H1 (cell line): ENCODE measurements around the gene G3BP1. TPM values are rescaled to one million over a fixed set of nuclear protein-coding genes. Genes with fewer than 3 reads are reported as not detected.

Source experiments
- CTCF ChIA-PET: fragments of 300-600 bp; sonication (Branson Sonifier 250); formaldehyde crosslinking; loops from one replicate; lab custom pipeline; 2021; ENCODE audit not compliant: partially characterized antibody; lab: Charles Lee
- POLR2A ChIA-PET: fragments of 300-600 bp; sonication (Branson Sonifier 250); formaldehyde crosslinking; loops from one replicate; lab custom pipeline; 2021; ENCODE audit warnings: inconsistent platforms; ENCODE audit not compliant: partially characterized antibody; lab: Charles Lee
- DNase-seq, 2 experiments: peaks; one replicate each; pipeline versions ENCODE4 v3.0.0 to v3.0.0-alpha.2; 2010 to 2022; ENCODE audit warnings: low spot score in 2 of 2, low read depth in 1 of 2, mixed read lengths in 1 of 2
- FAIRE-seq: peaks from 2 replicates; lab custom pipeline; 2011; peaks lifted over from hg19 to GRCh38; lab: Jason Lieb, UNC
- H2AFZ ChIP-seq: 2 replicates; pipeline ENCODE4 v1.8.1; 2012; ENCODE audit warnings: low read length, inconsistent platforms
- H2AK5ac ChIP-seq: 2 replicates; pipeline ENCODE4 v1.6.1; 2013; ENCODE audit warnings: low read depth, low read length
- H2BK120ac ChIP-seq: replicated peaks from 2 replicates; pipeline ENCODE3; 2013; ENCODE audit warnings: low read depth, low read length, inconsistent platforms
- H2BK12ac ChIP-seq: 2 replicates; pipeline ENCODE4 v1.6.1; 2013; ENCODE audit warnings: low read depth, low read length
- H2BK15ac ChIP-seq: 2 replicates; pipeline ENCODE4 v1.6.1; 2013; ENCODE audit warnings: low read length
- H2BK20ac ChIP-seq: 2 replicates; pipeline ENCODE4 v1.6.1; 2013; ENCODE audit warnings: low read length
- H2BK5ac ChIP-seq: 2 replicates; pipeline ENCODE4 v1.6.1; 2013; ENCODE audit warnings: low read depth, low read length
- H3K14ac ChIP-seq: 2 replicates; pipeline ENCODE4 v1.6.1; 2013; ENCODE audit warnings: inconsistent platforms; ENCODE audit not compliant: insufficient read length
- H3K18ac ChIP-seq: 2 replicates; pipeline ENCODE4 v1.6.1; 2013; ENCODE audit warnings: low read length; ENCODE audit errors: extremely low read depth
- H3K23ac ChIP-seq: 2 replicates; pipeline ENCODE4 v1.6.1; 2013; ENCODE audit warnings: inconsistent platforms; ENCODE audit not compliant: insufficient read length
- H3K23me2 ChIP-seq: 2 replicates; pipeline ENCODE4 v1.6.1; 2013; ENCODE audit warnings: low read depth, low read length
- H3K27ac ChIP-seq: 2 replicates; pipeline ENCODE4 v1.6.1; 2011; ENCODE audit warnings: low read depth, low read length, inconsistent platforms
- H3K27me3 ChIP-seq, 4 experiments: replicated peaks in 1 of 4; 1 replicate in 1 of 4; 2 replicates in 3 of 4; pipeline versions ENCODE4 v1.6.1 to v1.8.1; 2011 to 2013; ENCODE audit warnings: low read length in 3 of 4, mild to moderate bottlenecking in 3 of 4, inconsistent platforms in 2 of 4, mixed read lengths in 2 of 4, moderate library complexity in 1 of 4; ENCODE audit not compliant: control insufficient read depth in 3 of 4, insufficient read depth in 3 of 4; ENCODE audit errors: extremely low read depth in 1 of 4
- H3K36me3 ChIP-seq, 4 experiments: 2 replicates each; pipeline versions ENCODE4 v1.6.1 to v1.8.1; 2011 to 2013; ENCODE audit warnings: mild to moderate bottlenecking in 4 of 4, low read length in 3 of 4, moderate library complexity in 2 of 4, control low read depth in 1 of 4, inconsistent platforms in 1 of 4; ENCODE audit not compliant: insufficient read depth in 4 of 4, control insufficient read depth in 2 of 4
- H3K4ac ChIP-seq: replicated peaks from 2 replicates; pipeline ENCODE3; 2013; ENCODE audit warnings: low read length, low read depth, mixed read lengths, inconsistent platforms; ENCODE audit not compliant: insufficient read length
- H3K4me1 ChIP-seq, 4 experiments: replicated peaks in 1 of 4; 1 replicate in 1 of 4; 2 replicates in 3 of 4; pipeline versions ENCODE4 v1.6.1 to v1.8.1; 2011 to 2013; ENCODE audit warnings: low read length in 3 of 4, inconsistent platforms in 2 of 4, mixed read lengths in 1 of 4; ENCODE audit not compliant: insufficient read depth in 4 of 4, control insufficient read depth in 3 of 4
- H3K4me2 ChIP-seq, 2 experiments: 2 replicates each; pipeline versions ENCODE4 v1.6.1 to v1.8.1; 2011 to 2013; ENCODE audit warnings: low read depth in 2 of 2, low read length in 2 of 2, control low read depth in 1 of 2, inconsistent platforms in 1 of 2, mild to moderate bottlenecking in 1 of 2; ENCODE audit not compliant: insufficient read depth in 1 of 2
- H3K4me3 ChIP-seq, 4 experiments: fragments of 200-600, 300-600 bp in 1 of 4; sonication (generic), shearing (Covaris generic), sonication (Bioruptor Twin) in 1 of 4; 2 replicates each; pipeline versions ENCODE4 v1.5.1 to v1.8.1; 2011 to 2016; ENCODE audit warnings: low read length in 4 of 4, low read depth in 3 of 4, control low read depth in 2 of 4, inconsistent platforms in 2 of 4, mild to moderate bottlenecking in 2 of 4, mixed read lengths in 1 of 4, moderate library complexity in 1 of 4; ENCODE audit not compliant: insufficient read depth in 2 of 4; ENCODE audit errors: extremely low read depth in 1 of 4
- H3K56ac ChIP-seq: replicated peaks from 2 replicates; pipeline ENCODE3; 2013; ENCODE audit warnings: low read depth, mild to moderate bottlenecking, mixed read lengths, low read length, inconsistent platforms; ENCODE audit not compliant: insufficient read length
- H3K79me1 ChIP-seq: 2 replicates; pipeline ENCODE4 v1.6.1; 2013; ENCODE audit warnings: low read depth, low read length, control low read depth
- H3K79me2 ChIP-seq, 2 experiments: 2 replicates each; pipeline versions ENCODE4 v1.6.1 to v1.8.1; 2012 to 2013; ENCODE audit warnings: low read length in 2 of 2, mild to moderate bottlenecking in 2 of 2, inconsistent platforms in 1 of 2; ENCODE audit not compliant: insufficient read depth in 2 of 2, control insufficient read depth in 1 of 2
- H3K9ac ChIP-seq, 4 experiments: replicated peaks in 1 of 4; 1 replicate in 1 of 4; 2 replicates in 3 of 4; pipeline versions ENCODE4 v1.6.1 to v1.8.1; 2011 to 2013; ENCODE audit warnings: low read depth in 3 of 4, low read length in 3 of 4, control low read depth in 2 of 4, mild to moderate bottlenecking in 2 of 4, moderate library complexity in 2 of 4, inconsistent platforms in 1 of 4; ENCODE audit errors: extremely low read depth in 1 of 4
- H3K9me3 ChIP-seq, 2 experiments: 2 replicates each; pipeline versions ENCODE4 v1.6.1 to v1.8.1; 2012 to 2013; ENCODE audit warnings: mild to moderate bottlenecking in 2 of 2, moderate library complexity in 2 of 2, control low read depth in 1 of 2, inconsistent platforms in 1 of 2, low read depth in 1 of 2, low read length in 1 of 2, mixed read lengths in 1 of 2; ENCODE audit not compliant: insufficient read depth in 2 of 2
- H4K20me1 ChIP-seq, 2 experiments: replicated peaks in 1 of 2; 2 replicates each; pipeline versions ENCODE3 to v1.8.1; 2011 to 2013; ENCODE audit warnings: inconsistent platforms in 2 of 2, low read length in 2 of 2, mild to moderate bottlenecking in 1 of 2; ENCODE audit not compliant: insufficient read depth in 2 of 2, control insufficient read depth in 1 of 2
- H4K5ac ChIP-seq: 2 replicates; pipeline ENCODE4 v1.6.1; 2013; ENCODE audit warnings: low read length, low read depth, mixed read lengths, inconsistent platforms; ENCODE audit not compliant: insufficient read length
- H4K8ac ChIP-seq: 2 replicates; pipeline ENCODE4 v1.8.0; 2013; ENCODE audit warnings: mild to moderate bottlenecking, moderate library complexity, low read length, inconsistent platforms; ENCODE audit not compliant: insufficient read depth; ENCODE audit errors: extremely low read depth
- H4K91ac ChIP-seq: replicated peaks from 2 replicates; pipeline ENCODE3; 2013; ENCODE audit warnings: low read length, mixed read lengths, inconsistent platforms; ENCODE audit not compliant: insufficient read length
- KDM4A ChIP-seq: IDR thresholded peaks from one replicate; pipeline ENCODE4 v1.7.1; 2012; ENCODE audit warnings: low read depth, mild to moderate bottlenecking, moderate library complexity, low read length, inconsistent platforms; ENCODE audit not compliant: severe bottlenecking
- SIRT6 ChIP-seq: IDR thresholded peaks from one replicate; pipeline ENCODE4 v1.7.1; 2012; ENCODE audit warnings: low read length, inconsistent platforms
- WGBS, 2 experiments: shearing (Covaris generic) in 1 of 2; methylation state at CpG; one replicate each; pipeline versions ENCODE4 v1.1.6 to v1.1.7; 2013 to 2015; ENCODE audit warnings: low lambda C conversion rate in 2 of 2, mixed read lengths in 2 of 2, inconsistent platforms in 1 of 2, low coverage in 1 of 2, missing lambda C conversion rate in 1 of 2; ENCODE audit not compliant: insufficient replicate concordance in 2 of 2, insufficient coverage in 1 of 2, insufficient read length in 1 of 2; ENCODE audit errors: extremely low coverage in 1 of 2, missing lambda C conversion rate in 1 of 2; 5-methylcytosine and 5-hydroxymethylcytosine counted together
- polyA plus RNA-seq, 7 experiments: library from polyadenylated mRNA; depleted of rRNA in 3 of 7; stranded (reverse) in 5 of 7; unstranded in 2 of 7; fragments of >200 nt in 5 of 7; fragments of 200-250 nt in 2 of 7; gene quantifications; 1 replicate in 5 of 7; 2 replicates in 1 of 7; 4 replicates in 1 of 7; pipeline versions ENCODE4 v1.2.1 to v1.2.3, GENCODE V29; 2011 to 2013; ENCODE audit warnings: missing spikeins in 2 of 7, mixed read lengths in 2 of 7
- total RNA-seq: library from RNA; stranded (reverse); fragmentation: NEBNext Ultra II Directional; extraction: Animal tissue kit (Norgen Biotek cat#: 25700); gene quantifications from 2 replicates; pipeline ENCODE4 v1.2.1, GENCODE V29; 2021

Gene G3BP1
- total and polyA plus RNA-seq, 2 of the 8 experiments (the other 6 are each of a cell fraction or from before 2014, with no cell fraction given) = 71.2 to 516 TPM

DNA sequence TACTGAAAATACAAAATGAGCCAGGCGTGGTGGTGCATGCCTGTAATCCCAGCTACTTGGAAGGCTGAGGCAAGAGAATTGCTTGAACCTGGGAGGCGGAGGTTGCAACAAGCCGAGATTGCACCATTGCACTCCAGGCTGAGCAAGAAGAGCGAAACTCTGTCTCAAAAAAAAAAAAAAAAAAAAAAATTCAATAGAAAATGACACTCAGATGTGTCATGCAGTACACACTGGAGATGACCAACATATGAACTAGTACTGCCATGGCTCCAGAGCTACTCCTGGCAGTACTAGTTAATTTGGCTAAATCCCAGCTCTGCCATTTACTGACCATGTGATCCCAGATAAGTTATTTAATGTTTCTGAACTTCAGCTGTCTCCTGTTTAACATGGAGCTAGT is 20.7 kb upstream of the G3BP1 start:
- no peak overlapping the region for H4K8ac ChIP-seq
- H4K20me1 ChIP-seq = peaks cover 0 to 4% of the 10 kb centered on the region in 2 experiments
- H3K36me3 ChIP-seq = peaks cover 0 to 8% (median 0%) of the 10 kb centered on the region in 4 experiments; a peak in 2 of 8 replicates
- no peak overlapping the region for H4K91ac ChIP-seq
- no peak overlapping the region for H3K14ac ChIP-seq
- peaks cover 0 to 4% (median 2%) of the 10 kb centered on the region in 4 experiments; a peak in 2 of 7 replicates for H3K4me1 ChIP-seq
- no peaks in the 10 kb centered on the region for H3K27me3 ChIP-seq
- no peak overlapping the region for H2BK120ac ChIP-seq
- H2AFZ ChIP-seq = no peak overlapping the region
- H2BK20ac ChIP-seq = no peak overlapping the region
- H4K5ac ChIP-seq = no peak overlapping the region
- no peak overlapping the region for H2BK5ac ChIP-seq
- no peak overlapping the region for H3K4ac ChIP-seq
- no peak for FAIRE-seq
- CTCF ChIA-PET = interaction anchor here (0.7 to 38.0 kb wide), 5 partner anchors 10 to 699 kb away, joined by 3 to 991 read pairs (median 10); partner anchors contain the start of gene SLC36A1
- H3K23ac ChIP-seq = no peak overlapping the region
- 86% methylated on average over 3 of the region's 4 CpGs; no CpG with 5 or more reads in 1 of the 2 experiments for WGBS, 2 experiments
- TF ChIP-seq KDM4A = no peak
- TF ChIP-seq SIRT6 = no peak
- TF ChIP-seq, all 59 proteins: peak for 0
- DNase-seq = no peak
- POLR2A ChIA-PET = interaction anchor here (19.5 kb wide), 1 partner anchor 21 kb away, joined by 182 read pairs; the partner anchor contains the start of gene G3BP1
- Histone ChIP-seq H3K27ac (no peak overlapping the region), H3K18ac (no peak overlapping the region), H3K79me1 (0 out of 2 replicates have a peak, but pooled peaks cover 3% of the 10 kb centered on the region), H2BK12ac (no peak overlapping the region), H3K4me3 (no peak overlapping the region), H2AK5ac (no peak overlapping the region), H3K9me3 (no peaks in the 10 kb centered on the region), H3K23me2 (no peaks in the 10 kb centered on the region), H3K4me2 (no peak overlapping the region), H3K79me2 (no peaks in the 10 kb centered on the region), H3K56ac (no peak overlapping the region), H2BK15ac (no peak overlapping the region), H3K9ac (no peak overlapping the region)
